ENCODE data around the gene HSD17B14. TPM values are rescaled to one million over a fixed set of nuclear protein-coding genes. Genes with fewer than 3 reads are reported as not detected.

Gene HSD17B14
- total and polyA plus RNA-seq, 2 experiments from 2014 or later = 8.4 to 11.7 TPM

DNA sequence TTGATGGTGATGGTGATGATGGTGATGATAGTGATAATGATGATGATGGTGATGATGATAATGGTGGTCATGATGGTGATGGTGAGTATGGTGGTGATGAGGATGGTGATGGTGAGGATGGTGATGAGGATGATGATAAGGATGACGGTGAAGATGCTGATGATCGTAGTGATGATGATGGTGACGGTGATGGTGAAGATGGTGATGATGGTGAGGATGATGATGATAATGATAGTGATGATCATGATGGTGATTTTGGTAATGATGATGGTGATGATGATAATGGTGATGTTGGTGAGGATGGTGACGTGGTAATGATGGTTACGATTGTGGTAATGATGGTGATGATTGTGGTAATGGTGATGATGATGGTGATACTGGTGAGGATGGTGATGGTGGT lies 14.7 kb downstream of the HSD17B14 start:
- H3K27ac Mint-ChIP-seq = no peak overlapping the region
- H3K4me3 ChIP-seq = no peak overlapping the region
- H3K9me2 ChIP-seq (ENCODE audit: insufficient read depth) = peaks cover 17% of the 10 kb centered on the region; the same call in 1 of the 2 replicates
- H3K36me3 Mint-ChIP-seq (ENCODE audit: low read depth) = peaks cover 1% of the 10 kb centered on the region; the same call in 1 of the 3 replicates
- H3K4me2 ChIP-seq = no peak overlapping the region
- H3K4me3 Mint-ChIP-seq = no peak overlapping the region
- peaks cover 3% of the 10 kb centered on the region for H3K27me3 Mint-ChIP-seq (ENCODE audit: insufficient read depth, low read depth, poor library complexity)
- TF ChIP-seq ETS1 (IDR thresholded peaks at IDR 0.05) (no peak), CTCF (conservative IDR thresholded peaks at IDR 0.05; ENCODE audit: low read depth in 2 of 2) (no peak), STAT1 (IDR thresholded peaks at IDR 0.05; ENCODE audit: unreplicated experiment) (no peak), EZH2phosphoT487 (IDR thresholded peaks at IDR 0.05; ENCODE audit: unreplicated experiment) (no peak), ZNF462 (CRISPR knock-in tag; IDR thresholded peaks at IDR 0.05) (no peak)
- TF ChIP-seq, protein P1, sequence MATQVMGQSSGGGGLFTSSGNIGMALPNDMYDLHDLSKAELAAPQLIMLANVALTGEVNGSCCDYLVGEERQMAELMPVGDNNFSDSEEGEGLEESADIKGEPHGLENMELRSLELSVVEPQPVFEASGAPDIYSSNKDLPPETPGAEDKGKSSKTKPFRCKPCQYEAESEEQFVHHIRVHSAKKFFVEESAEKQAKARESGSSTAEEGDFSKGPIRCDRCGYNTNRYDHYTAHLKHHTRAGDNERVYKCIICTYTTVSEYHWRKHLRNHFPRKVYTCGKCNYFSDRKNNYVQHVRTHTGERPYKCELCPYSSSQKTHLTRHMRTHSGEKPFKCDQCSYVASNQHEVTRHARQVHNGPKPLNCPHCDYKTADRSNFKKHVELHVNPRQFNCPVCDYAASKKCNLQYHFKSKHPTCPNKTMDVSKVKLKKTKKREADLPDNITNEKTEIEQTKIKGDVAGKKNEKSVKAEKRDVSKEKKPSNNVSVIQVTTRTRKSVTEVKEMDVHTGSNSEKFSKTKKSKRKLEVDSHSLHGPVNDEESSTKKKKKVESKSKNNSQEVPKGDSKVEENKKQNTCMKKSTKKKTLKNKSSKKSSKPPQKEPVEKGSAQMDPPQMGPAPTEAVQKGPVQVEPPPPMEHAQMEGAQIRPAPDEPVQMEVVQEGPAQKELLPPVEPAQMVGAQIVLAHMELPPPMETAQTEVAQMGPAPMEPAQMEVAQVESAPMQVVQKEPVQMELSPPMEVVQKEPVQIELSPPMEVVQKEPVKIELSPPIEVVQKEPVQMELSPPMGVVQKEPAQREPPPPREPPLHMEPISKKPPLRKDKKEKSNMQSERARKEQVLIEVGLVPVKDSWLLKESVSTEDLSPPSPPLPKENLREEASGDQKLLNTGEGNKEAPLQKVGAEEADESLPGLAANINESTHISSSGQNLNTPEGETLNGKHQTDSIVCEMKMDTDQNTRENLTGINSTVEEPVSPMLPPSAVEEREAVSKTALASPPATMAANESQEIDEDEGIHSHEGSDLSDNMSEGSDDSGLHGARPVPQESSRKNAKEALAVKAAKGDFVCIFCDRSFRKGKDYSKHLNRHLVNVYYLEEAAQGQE (IDR thresholded peaks at IDR 0.05; ENCODE audit: unreplicated experiment) = no peak
- ATAC-seq (no peak), DNase-seq (ENCODE audit: low spot score) (no peak)
- H3K79me2 ChIP-seq (replicated peaks; ENCODE audit: insufficient read depth) = no peaks in the 10 kb centered on the region
- no peak overlapping the region for H3K27ac ChIP-seq (ENCODE audit: low read depth)
- no peaks in the 10 kb centered on the region for H3K27me3 ChIP-seq (ENCODE audit: insufficient read depth)
- H3K9me3 Mint-ChIP-seq = no peaks in the 10 kb centered on the region
- H3K4me1 Mint-ChIP-seq = no peaks in the 10 kb centered on the region
- no peak overlapping the region for H2AFZ ChIP-seq
- H3F3A ChIP-seq (replicated peaks; ENCODE audit: low read depth) = no peaks in the 10 kb centered on the region
- no peaks in the 10 kb centered on the region for H3K36me3 ChIP-seq (ENCODE audit: insufficient read depth)
- no peaks in the 10 kb centered on the region for H4K20me1 ChIP-seq (replicated peaks; ENCODE audit: insufficient read depth)
- H3K4me1 ChIP-seq (ENCODE audit: insufficient read depth) = no peaks in the 10 kb centered on the region
